Neural cell (in vitro differentiated cells): ENCODE measurements around the gene MYO18B. TPM values are rescaled to one million over a fixed set of nuclear protein-coding genes. Genes with fewer than 3 reads are reported as not detected.

Experiments
- H2AFZ ChIP-seq: fragments of 200-600, 300-800 bp; sonication (generic), shearing (Covaris generic); 2 replicates; pipeline ENCODE4 v1.6.0; 2014; ENCODE audit warnings: low read depth, mild to moderate bottlenecking, antibody characterized with exemption, low read length, moderate library complexity
- H3F3A ChIP-seq: fragments of 200-600 bp; shearing (Covaris generic); 2 replicates; pipeline ENCODE4 v1.6.1; 2016; ENCODE audit warnings: mild to moderate bottlenecking, moderate library complexity, mixed read lengths, antibody characterized with exemption, low read length; ENCODE audit not compliant: insufficient read depth, poor library complexity, severe bottlenecking
- H3K27ac ChIP-seq: fragments of 200-600, 300-800 bp; sonication (generic), shearing (Covaris generic); 2 replicates; pipeline ENCODE4 v1.5.1; 2014; ENCODE audit warnings: mild to moderate bottlenecking, low read length, moderate library complexity
- H3K27me3 ChIP-seq: fragments of 300-800, 200-600 bp; sonication (generic), shearing (Covaris generic); 2 replicates; pipeline ENCODE4 v1.6.0; 2014; ENCODE audit warnings: mild to moderate bottlenecking, low read depth, low read length, moderate library complexity; ENCODE audit not compliant: insufficient read depth
- H3K36me3 ChIP-seq: fragments of 300-800, 200-600 bp; sonication (generic), shearing (Covaris generic); 2 replicates; pipeline ENCODE4 v1.5.1; 2014; ENCODE audit warnings: mild to moderate bottlenecking, antibody characterized with exemption, low read length, moderate library complexity; ENCODE audit not compliant: insufficient read depth
- H3K4me2 ChIP-seq: fragments of 300-800, 200-600 bp; sonication (generic), shearing (Covaris generic); 2 replicates; pipeline ENCODE4 v1.6.0; 2014; ENCODE audit warnings: mild to moderate bottlenecking, low read length
- H3K4me3 ChIP-seq: fragments of 300-800, 200-600 bp; sonication (generic), shearing (Covaris generic); 2 replicates; pipeline ENCODE4 v1.5.1; 2014; ENCODE audit warnings: mild to moderate bottlenecking, low read length, moderate library complexity
- H3K79me2 ChIP-seq: fragments of 200-600 bp; shearing (Covaris generic); replicated peaks from 2 replicates; pipeline ENCODE4 v1.6.0; 2014; ENCODE audit warnings: mild to moderate bottlenecking, low read length, moderate library complexity; ENCODE audit not compliant: insufficient read depth
- H3K9ac ChIP-seq: fragments of 300-800, 200-600 bp; sonication (generic), shearing (Covaris generic); 2 replicates; pipeline ENCODE4 v1.6.1; 2016; ENCODE audit warnings: mild to moderate bottlenecking, low read length, mixed read lengths
- H3K9me2 ChIP-seq: fragments of 200-600 bp; shearing (Covaris generic); 2 replicates; pipeline ENCODE4 v1.6.1; 2016; ENCODE audit warnings: mild to moderate bottlenecking, low read length, mixed read lengths; ENCODE audit not compliant: insufficient read depth
- H3K9me3 ChIP-seq: fragments of 200-600, 300-800 bp; sonication (generic), shearing (Covaris generic); 2 replicates; pipeline ENCODE4 v1.6.1; 2016; ENCODE audit warnings: mild to moderate bottlenecking, mixed run types, low read length, moderate library complexity, mixed read lengths
- H4K20me1 ChIP-seq: fragments of 200-600 bp; shearing (Covaris generic); 2 replicates; pipeline ENCODE4 v1.6.1; 2016; ENCODE audit warnings: mild to moderate bottlenecking, mixed run types; ENCODE audit not compliant: insufficient read depth
- CTCF ChIP-seq: fragments of 450-650 bp; IDR thresholded peaks from 2 replicates; pipeline ENCODE4 v1.5.1; 2014; ENCODE audit warnings: antibody characterized with exemption, mild to moderate bottlenecking, moderate library complexity; ENCODE audit not compliant: poor library complexity, severe bottlenecking
- EP300 ChIP-seq: fragments of 450-650 bp; conservative IDR thresholded peaks from 2 replicates; pipeline ENCODE4 v1.6.1; 2014; ENCODE audit warnings: antibody characterized with exemption, mild to moderate bottlenecking, moderate library complexity; ENCODE audit not compliant: poor library complexity, severe bottlenecking
- EZH2 ChIP-seq: fragments of 200-600, 300-800 bp; shearing (Covaris generic), sonication (generic); IDR thresholded peaks from 2 replicates; pipeline ENCODE4 v1.6.1; 2014; ENCODE audit warnings: antibody characterized with exemption, low read length, borderline replicate concordance, mild to moderate bottlenecking; ENCODE audit not compliant: insufficient read depth, poor library complexity, severe bottlenecking
- MXI1 ChIP-seq: fragments of 450-650 bp; conservative IDR thresholded peaks from 2 replicates; pipeline ENCODE4 v1.6.1; 2014; ENCODE audit warnings: antibody characterized with exemption, mild to moderate bottlenecking; ENCODE audit not compliant: poor library complexity, severe bottlenecking
- POLR2AphosphoS5 ChIP-seq: IDR thresholded peaks from 2 replicates; pipeline ENCODE4 v1.6.1; 2012
- RAD21 ChIP-seq: fragments of 450-650 bp; conservative IDR thresholded peaks from 2 replicates; pipeline ENCODE4 v1.6.1; 2014; ENCODE audit warnings: antibody characterized with exemption, mild to moderate bottlenecking, moderate library complexity
- REST ChIP-seq: IDR thresholded peaks from 2 replicates; pipeline ENCODE4 v1.6.1; 2012; ENCODE audit warnings: borderline replicate concordance
- SMC3 ChIP-seq: fragments of 450-650 bp; conservative IDR thresholded peaks from 2 replicates; pipeline ENCODE4 v1.6.1; 2014; ENCODE audit warnings: antibody characterized with exemption, mild to moderate bottlenecking, moderate library complexity; ENCODE audit not compliant: poor library complexity
- TAF1 ChIP-seq: IDR thresholded peaks from 2 replicates; pipeline ENCODE4 v1.6.1; 2012; ENCODE audit warnings: low read depth
- polyA plus RNA-seq: library from polyadenylated mRNA; depleted of rRNA; stranded (reverse); fragments of >200 nt; gene quantifications from 2 replicates; pipeline ENCODE4 v1.2.3, GENCODE V29; 2014

MYO18B gene
- polyA plus RNA-seq, 1 donor from 2014 or later, result 0.71 TPM

GRCh38 chr22:25839755-25840154, 97.8 kb downstream of the MYO18B start:
- H3K27me3 ChIP-seq, result no peaks in the 10 kb centered on the region
- H3K4me3 ChIP-seq, result no peak overlapping the region
- no peaks in the 10 kb centered on the region for H3K9me2 ChIP-seq
- no peak overlapping the region for H2AFZ ChIP-seq
- no peaks in the 10 kb centered on the region for H3K36me3 ChIP-seq
- H3K9ac ChIP-seq, result no peak overlapping the region
- no peaks in the 10 kb centered on the region for H3K79me2 ChIP-seq
- no peaks in the 10 kb centered on the region for H4K20me1 ChIP-seq
- TF ChIP-seq RAD21 (no peak), SMC3 (no peak), REST (no peak), MXI1 (no peak), EP300 (no peak), TAF1 (no peak), POLR2AphosphoS5 (no peak), EZH2 (no peak), CTCF (no peak)
- H3F3A ChIP-seq, result no peaks in the 10 kb centered on the region
- H3K27ac ChIP-seq, result no peak overlapping the region
- H3K4me2 ChIP-seq, result no peak overlapping the region
- no peaks in the 10 kb centered on the region for H3K9me3 ChIP-seq

GRCh38 chr22:25840167-25840566, 98.2 kb downstream of the MYO18B start:
- TF ChIP-seq TAF1 (no peak), MXI1 (no peak), REST (no peak), CTCF (no peak), POLR2AphosphoS5 (no peak), EP300 (no peak)
- no peak overlapping the region for H3K4me3 ChIP-seq
- no peaks in the 10 kb centered on the region for H3K9me3 ChIP-seq
- H3K9ac ChIP-seq, result no peak overlapping the region
- no peaks in the 10 kb centered on the region for H3K36me3 ChIP-seq
- H3K9me2 ChIP-seq, result no peaks in the 10 kb centered on the region
- no peaks in the 10 kb centered on the region for H3K79me2 ChIP-seq
- no peak overlapping the region for H3K27ac ChIP-seq
- H4K20me1 ChIP-seq, result no peaks in the 10 kb centered on the region
- no peak overlapping the region for H2AFZ ChIP-seq
- H3F3A ChIP-seq, result no peaks in the 10 kb centered on the region
- H3K4me2 ChIP-seq, result no peak overlapping the region
- no peaks in the 10 kb centered on the region for H3K27me3 ChIP-seq
